CD4-positive, alpha-beta T cell treated with Interleukin-10 for 1 hour (primary cell): Measurements from ENCODE around the gene ST6GALNAC3.
"Not testable (repeated sequence)": the region's sequence is repeated elsewhere in the genome, so short reads cannot be mapped to it uniquely, and the experiment has no call there.

Source experiments
- DNase-seq: peaks from one replicate; pipeline ENCODE4 v3.0.0-alpha.2; 2020

ST6GALNAC3 gene

GRCh38 chr1:76074321-76075187 is at the start of gene ST6GALNAC3:
Gene ST6GALNAC3, plus strand, starts transcription at chr1:76074746.
- DNase-seq = peak; percentile 77

- no peak for DNase-seq
Observed at GRCh38 chr1:76027341-76027740, 47.2 kb upstream of the ST6GALNAC3 start.

GRCh38 chr1:76029331-76029730 is 45.2 kb upstream of the ST6GALNAC3 start:
- DNase-seq = no peak

- DNase-seq = no peak
Observed at GRCh38 chr1:76031496-76031895, 43.0 kb upstream of the ST6GALNAC3 start.

GRCh38 chr1:76033800-76034475 is 40.6 kb upstream of the ST6GALNAC3 start:
- DNase-seq = no peak

- DNase-seq = no peak
Observed at GRCh38 chr1:76035053-76035452, 39.5 kb upstream of the ST6GALNAC3 start.

- no peak for DNase-seq
Observed at GRCh38 chr1:76037324-76037723, 37.2 kb upstream of the ST6GALNAC3 start.

- DNase-seq = no peak
Observed at GRCh38 chr1:76038287-76039004, 36.1 kb upstream of the ST6GALNAC3 start.

- DNase-seq = no peak
Observed at GRCh38 chr1:76046149-76046548, 28.4 kb upstream of the ST6GALNAC3 start.

GRCh38 chr1:76048219-76048618 is 26.3 kb upstream of the ST6GALNAC3 start:
- no peak for DNase-seq

GRCh38 chr1:76048926-76049325 is 25.6 kb upstream of the ST6GALNAC3 start:
- no peak for DNase-seq

- DNase-seq = no peak
Observed at GRCh38 chr1:76049498-76049897, 25.0 kb upstream of the ST6GALNAC3 start.

- DNase-seq = not testable (repeated sequence)
Observed at GRCh38 chr1:76050073-76050472, 24.5 kb upstream of the ST6GALNAC3 start.

- no peak for DNase-seq
Observed at GRCh38 chr1:76053021-76053420, 21.5 kb upstream of the ST6GALNAC3 start.

- no peak for DNase-seq
Observed at GRCh38 chr1:76054359-76054758, 20.2 kb upstream of the ST6GALNAC3 start.

GRCh38 chr1:76055987-76056386 is 18.6 kb upstream of the ST6GALNAC3 start:
- DNase-seq = no peak

GRCh38 chr1:76059451-76059850 is 15.1 kb upstream of the ST6GALNAC3 start:
- DNase-seq = no peak

- DNase-seq = no peak
Observed at GRCh38 chr1:76065270-76065669, 9.3 kb upstream of the ST6GALNAC3 start.

- DNase-seq = no peak
Observed at GRCh38 chr1:76066394-76066793, 8.2 kb upstream of the ST6GALNAC3 start.

GRCh38 chr1:76068542-76068941 is 6.0 kb upstream of the ST6GALNAC3 start:
- no peak for DNase-seq

- DNase-seq = no peak
Observed at GRCh38 chr1:76068953-76069561, 5.5 kb upstream of the ST6GALNAC3 start.

GRCh38 chr1:76070538-76070937 is 4.0 kb upstream of the ST6GALNAC3 start:
- no peak for DNase-seq

GRCh38 chr1:76073481-76073880 is 1.1 kb upstream of the ST6GALNAC3 start:
- no peak for DNase-seq
